K562 (cell line): ENCODE data around the gene LRRC59.

Experiments
- CBFB ChIP-seq: sonication (generic); formaldehyde crosslinking; IDR thresholded peaks from 2 replicates; pipeline ENCODE4 v1.4.0; 2020; ENCODE audit warnings: mild to moderate bottlenecking, missing genetic modification reagents
- CEBPB ChIP-seq: fragments of 450-650 bp; IDR thresholded peaks from 2 replicates; pipeline ENCODE4 v1.6.1; 2016; ENCODE audit warnings: missing genetic modification characterization, missing compliant biosample characterization
- CTCF ChIP-seq, 3 experiments: IDR thresholded peaks in 2 of 3; conservative IDR thresholded peaks in 1 of 3; 2 replicates each; pipeline ENCODE4 v1.5.1; 2011 to 2012; ENCODE audit warnings: low read length in 3 of 3, mild to moderate bottlenecking in 3 of 3, control low read depth in 2 of 3, improper control_type of control experiment in 1 of 3, inconsistent platforms in 1 of 3, low read depth in 1 of 3, mixed read lengths in 1 of 3, moderate library complexity in 1 of 3; ENCODE audit not compliant: insufficient read depth in 2 of 3
- NFRKB ChIP-seq: fragments of 450-650 bp; IDR thresholded peaks from 2 replicates; pipeline ENCODE4 v1.6.1; 2016; ENCODE audit warnings: low read depth
- NONO ChIP-seq, 2 experiments: fragments of 200-400 bp in 1 of 2; fragments of 450-650 bp in 1 of 2; formaldehyde crosslinking in 1 of 2; IDR thresholded peaks; 2 replicates each; pipeline ENCODE4 v1.6.1; 2017; ENCODE audit warnings: low read depth in 2 of 2, mild to moderate bottlenecking in 2 of 2, moderate library complexity in 2 of 2, low read length in 1 of 2
- POLR2A ChIP-seq: fragments of 450-650 bp; conservative IDR thresholded peaks from 2 replicates; pipeline ENCODE4 v1.6.1; 2016
- RBM22 ChIP-seq: fragments of 200-400 bp; formaldehyde crosslinking; IDR thresholded peaks from 2 replicates; pipeline ENCODE4 v1.6.1; 2018; ENCODE audit warnings: low read length, low read depth; ENCODE audit not compliant: poor library complexity, severe bottlenecking
- RFX1 ChIP-seq: fragments of 450-650 bp; IDR thresholded peaks from 2 replicates; pipeline ENCODE4 v1.6.1; 2016; ENCODE audit warnings: mild to moderate bottlenecking, moderate library complexity
- SMARCB1 ChIP-seq: IDR thresholded peaks from 2 replicates; pipeline ENCODE4 v1.6.1; 2011; ENCODE audit warnings: improper control_type of control experiment, low read depth; ENCODE audit not compliant: insufficient read length
- TOE1 ChIP-seq, 2 experiments: fragments of 450-650 bp in 1 of 2; sonication (generic) in 1 of 2; formaldehyde crosslinking in 1 of 2; IDR thresholded peaks; 2 replicates each; pipeline versions ENCODE4 v1.7.1 to v1.8.0; 2016 to 2022; ENCODE audit warnings: borderline replicate concordance in 2 of 2, mild to moderate bottlenecking in 2 of 2, antibody characterized with exemption in 1 of 2, inconsistent platforms in 1 of 2, low read depth in 1 of 2, missing genetic modification reagents in 1 of 2, moderate library complexity in 1 of 2
- ZBTB8A ChIP-seq: fragments of 450-650 bp; IDR thresholded peaks from 2 replicates; pipeline ENCODE4 v1.6.1; 2018; ENCODE audit warnings: mild to moderate bottlenecking, moderate library complexity; ENCODE audit not compliant: partially characterized antibody

- TF ChIP-seq CBFB (CRISPR knock-in tag) (no peak), TOE1 (IDR thresholded peaks at IDR 0.05; ENCODE audit: borderline replicate concordance) (no peak; the same call in 1 of the 2 replicates), TOE1 (CRISPR knock-in tag; IDR thresholded peaks at IDR 0.05; ENCODE audit: borderline replicate concordance, low read depth) (0 out of 2 replicates have a peak, but pooled peaks have one; percentile 35), ZBTB8A (no peak), NONO (IDR thresholded peaks at IDR 0.05; ENCODE audit: low read depth in 2 of 2, low read length in 1 of 2) (peak; percentile 38 to 63; a peak in 2 of 4 replicates), CEBPB (tag) (no peak), SMARCB1 (no peak), CTCF (IDR thresholded peaks at IDR 0.05 in 2 of 3, conservative IDR thresholded peaks at IDR 0.05 in 1 of 3; ENCODE audit: insufficient read depth in 2 of 3, low read depth in 1 of 3, low read length in 3 of 3) (no peak), NFRKB (no peak), RFX1 (no peak), RBM22 (no peak), POLR2A (peak; percentile 75)
These were observed 51.7 kb downstream of the LRRC59 start, which contains the start of gene XYLT2 for GRCh38 chr17:50345432-50346312.
